IMR-90 (cell line): Measurements from ENCODE around the gene FAM78B. TPM values are rescaled to one million over a fixed set of nuclear protein-coding genes. Genes with fewer than 3 reads are reported as not detected.

Experiments
- ATAC-seq: fragments of 200-7000 bp; cut with Tn5 transposase; 2 replicates; pipeline ENCODE4 v1.9.1; 2020; ENCODE audit warnings: low read depth, mild to moderate bottlenecking, moderate library complexity
- BruUV-seq: library from RNA; stranded (reverse); fragments of 400-500 nt; replicated peaks from 2 replicates; lab custom pipeline; 2021; lab: Mats Ljungman, UMichigan
- CTCF ChIA-PET: fragments of 300-600 bp; formaldehyde crosslinking; extraction: SDS; loops from one replicate; lab custom pipeline; 2021; ENCODE audit warnings: antibody characterized with exemption; lab: Yijun Ruan, JAX
- POLR2A ChIA-PET: fragments of 300-600 bp; sonication (Branson Sonifier 250); formaldehyde crosslinking; loops from one replicate; lab custom pipeline; 2022; ENCODE audit warnings: antibody characterized with exemption; ENCODE audit not compliant: unreplicated experiment; lab: Charles Lee
- DNase-seq: peaks from one replicate; pipeline ENCODE4 v3.0.0; 2013
- H2AFZ ChIP-seq: replicated peaks from 2 replicates; pipeline ENCODE3; 2013; ENCODE audit warnings: low read length, mild to moderate bottlenecking; ENCODE audit not compliant: poor library complexity
- H2AK5ac ChIP-seq: 2 replicates; pipeline ENCODE4 v1.6.1; 2013; ENCODE audit warnings: low read depth, low read length, inconsistent platforms
- H2AK9ac ChIP-seq: replicated peaks from 2 replicates; pipeline ENCODE3; 2013; ENCODE audit warnings: mild to moderate bottlenecking, low read depth, low read length, moderate library complexity; ENCODE audit not compliant: poor library complexity
- H2BK120ac ChIP-seq: 2 replicates; pipeline ENCODE4 v1.6.1; 2013; ENCODE audit warnings: low read depth, low read length, inconsistent platforms
- H2BK15ac ChIP-seq: 3 replicates; pipeline ENCODE4 v1.6.1; 2013; ENCODE audit warnings: low read depth, low read length, inconsistent platforms
- H2BK20ac ChIP-seq: 2 replicates; pipeline ENCODE4 v1.6.1; 2013; ENCODE audit warnings: low read depth, mild to moderate bottlenecking, inconsistent platforms, low read length, moderate library complexity
- H2BK5ac ChIP-seq: 2 replicates; pipeline ENCODE4 v1.6.1; 2013; ENCODE audit warnings: mild to moderate bottlenecking, low read depth, low read length, inconsistent platforms; ENCODE audit not compliant: poor library complexity, severe bottlenecking
- H3K14ac ChIP-seq: replicated peaks from 2 replicates; pipeline ENCODE4 v1.6.1; 2013; ENCODE audit warnings: low read depth, low read length, inconsistent platforms
- H3K18ac ChIP-seq: 2 replicates; pipeline ENCODE4 v1.6.1; 2013; ENCODE audit warnings: low read depth, low read length, control low read depth
- H3K23ac ChIP-seq: 2 replicates; pipeline ENCODE4 v1.6.1; 2013; ENCODE audit warnings: low read depth, low read length, inconsistent platforms
- H3K27ac ChIP-seq: 2 replicates; pipeline ENCODE4 v1.5.1; 2013; ENCODE audit warnings: mild to moderate bottlenecking, control low read depth, low read length; ENCODE audit not compliant: insufficient read depth
- H3K27me3 ChIP-seq: 2 replicates; pipeline ENCODE4 v1.6.1; 2013; ENCODE audit warnings: low read length; ENCODE audit not compliant: control insufficient read depth, insufficient read depth
- H3K36me3 ChIP-seq: 2 replicates; pipeline ENCODE4 v1.6.1; 2013; ENCODE audit warnings: low read length, mixed read lengths; ENCODE audit not compliant: control insufficient read depth, insufficient read depth
- H3K4ac ChIP-seq: 2 replicates; pipeline ENCODE4 v1.6.1; 2013; ENCODE audit warnings: low read depth, low read length, inconsistent platforms
- H3K4me1 ChIP-seq: 2 replicates; pipeline ENCODE4 v1.6.1; 2013; ENCODE audit warnings: low read length, mixed read lengths; ENCODE audit not compliant: control insufficient read depth, insufficient read depth
- H3K4me2 ChIP-seq: 2 replicates; pipeline ENCODE4 v1.6.1; 2013; ENCODE audit warnings: low read depth, mild to moderate bottlenecking, control low read depth, low read length, moderate library complexity
- H3K4me3 ChIP-seq: 2 replicates; pipeline ENCODE4 v1.5.1; 2013; ENCODE audit warnings: low read depth, mild to moderate bottlenecking, control low read depth, low read length, moderate library complexity; ENCODE audit not compliant: insufficient read depth
- H3K56ac ChIP-seq: 2 replicates; pipeline ENCODE4 v1.6.1; 2013; ENCODE audit warnings: low read length, inconsistent platforms; ENCODE audit not compliant: insufficient read depth; ENCODE audit errors: extremely low read depth
- H3K79me1 ChIP-seq, 2 experiments: 2 replicates each; pipeline ENCODE4 v1.6.1; 2013; ENCODE audit warnings: low read length in 2 of 2, inconsistent platforms in 1 of 2, low read depth in 1 of 2
- H3K9ac ChIP-seq: 2 replicates; pipeline ENCODE4 v1.6.1; 2013; ENCODE audit warnings: low read depth, low read length, control low read depth
- H3K9me1 ChIP-seq: 2 replicates; pipeline ENCODE4 v1.6.1; 2013; ENCODE audit warnings: low read length, inconsistent platforms; ENCODE audit not compliant: insufficient read depth
- H3K9me3 ChIP-seq: 2 replicates; pipeline ENCODE4 v1.6.1; 2013; ENCODE audit warnings: low read length; ENCODE audit not compliant: control insufficient read depth, insufficient read depth
- H4K20me1 ChIP-seq: 2 replicates; pipeline ENCODE4 v1.6.1; 2013; ENCODE audit warnings: low read length, inconsistent platforms; ENCODE audit not compliant: insufficient read depth
- H4K5ac ChIP-seq: 2 replicates; pipeline ENCODE4 v1.6.1; 2013; ENCODE audit warnings: mild to moderate bottlenecking, low read depth, low read length, control low read depth
- H4K8ac ChIP-seq, 2 experiments: 2 replicates each; pipeline ENCODE4 v1.6.1; 2013; ENCODE audit warnings: low read depth in 2 of 2, low read length in 2 of 2, control low read depth in 1 of 2, inconsistent platforms in 1 of 2
- H4K91ac ChIP-seq: 2 replicates; pipeline ENCODE4 v1.6.1; 2013; ENCODE audit warnings: low read depth, low read length, inconsistent platforms; ENCODE audit not compliant: insufficient read depth
- CEBPB ChIP-seq: IDR thresholded peaks from 2 replicates; pipeline ENCODE4 v1.6.1; 2012; ENCODE audit warnings: low read depth, low read length, improper control_type of control experiment
- CHD1 ChIP-seq: IDR thresholded peaks from 2 replicates; pipeline ENCODE4 v1.6.1; 2012; ENCODE audit warnings: low read depth, low read length, improper control_type of control experiment
- FOS ChIP-seq: fragments of 150-350 bp; IDR thresholded peaks from 2 replicates; pipeline ENCODE4 v1.6.1; 2016; ENCODE audit warnings: low read depth, low read length
- NFE2L2 ChIP-seq: fragments of 150-350 bp; IDR thresholded peaks from 2 replicates; pipeline ENCODE4 v1.6.1; 2016; ENCODE audit warnings: low read depth, mild to moderate bottlenecking, low read length
- RFX5 ChIP-seq: IDR thresholded peaks from 2 replicates; pipeline ENCODE4 v1.8.0; 2012; ENCODE audit warnings: low read depth, mild to moderate bottlenecking, low read length, moderate library complexity
- WGBS, 2 experiments: methylation state at CpG; one replicate each; pipeline versions ENCODE4 v1.1.5 to v1.1.7; 2013; ENCODE audit warnings: missing lambda C conversion rate in 2 of 2; ENCODE audit not compliant: insufficient read length in 1 of 2; ENCODE audit errors: extremely low coverage in 2 of 2; 5-methylcytosine and 5-hydroxymethylcytosine counted together
- dilution Hi-C: fragments of 300-500 bp; cut with HindIII; formaldehyde crosslinking; loops from one replicate; pipeline ENCODE4 v1.14.3; 2018; ENCODE audit warnings: low sequenced_read_pairs; ENCODE audit not compliant: unreplicated experiment
- in situ Hi-C: fragments of 300-500 bp; cut with MboI; formaldehyde crosslinking; loops from 3 replicates; pipeline ENCODE4 v1.14.3; 2019; ENCODE audit warnings: low sequenced_read_pairs, inconsistent platforms, mixed read lengths
- intact Hi-C: fragments of 100-400 bp; cut with micrococcal nuclease; formaldehyde crosslinking; loops from 2 replicates; pipeline ENCODE4 v1.10.0; 2022
- polyA plus RNA-seq, 3 experiments: library from polyadenylated mRNA; depleted of rRNA; stranded (reverse); fragments of >200 nt; gene quantifications; 2 replicates each; pipeline ENCODE4 v1.2.3, GENCODE V29; 2012; ENCODE audit warnings: low replicate concordance in 1 of 3
- total RNA-seq: library from RNA; depleted of rRNA; stranded (reverse); fragments of >200 nt; gene quantifications from 2 replicates; pipeline ENCODE4 v1.2.3, GENCODE V29; 2012

FAM78B gene
- total and polyA plus RNA-seq, 2 of the 4 experiments (the other 2 are of a cell fraction): under 0.01 to 0.12 TPM

- H2AK9ac ChIP-seq: no peak overlapping the region
- TF ChIP-seq NFE2L2 (no peak), CHD1 (no peak), FOS (no peak), CEBPB (no peak), RFX5 (no peak)
- H2BK5ac ChIP-seq: no peak overlapping the region
- no TSS peak for BruUV-seq
- no peak overlapping the region for H3K9ac ChIP-seq
- H4K5ac ChIP-seq: no peak overlapping the region
- ATAC-seq: no peak
- H3K9me1 ChIP-seq: no peaks in the 10 kb centered on the region
- H3K27ac ChIP-seq: no peak overlapping the region
- peaks cover 6% of the 10 kb centered on the region; the same call in 1 of the 2 replicates for H3K9me3 ChIP-seq
- H4K8ac ChIP-seq: no peak overlapping the region
- no peak overlapping the region for H2BK15ac ChIP-seq
- H3K23ac ChIP-seq: no peak overlapping the region
- H3K4me1 ChIP-seq: no peaks in the 10 kb centered on the region
- H3K4me3 ChIP-seq: no peak overlapping the region
- H2AK5ac ChIP-seq: no peak overlapping the region
- dilution Hi-C loops: no loop called here
- no peak overlapping the region for H2AFZ ChIP-seq
- no peaks in the 10 kb centered on the region for H3K79me1 ChIP-seq
- ChIA-PET POLR2A (no interaction called here), CTCF (no interaction called here)
- H2BK120ac ChIP-seq: no peak overlapping the region
- no peak overlapping the region for H3K14ac ChIP-seq
- WGBS, 2 experiments: 50% methylated on average over 1 of the region's 4 CpGs; no CpG with 5 or more reads in 1 of the 2 experiments
- no peak overlapping the region for H4K91ac ChIP-seq
- intact Hi-C loops: no loop called here
- no peaks in the 10 kb centered on the region for H3K36me3 ChIP-seq
- DNase-seq: no peak
- H3K4me2 ChIP-seq: no peak overlapping the region
- H3K56ac ChIP-seq: no peak overlapping the region
- no peak overlapping the region for H2BK20ac ChIP-seq
- in situ Hi-C loops: no loop called here
- H4K20me1 ChIP-seq: no peaks in the 10 kb centered on the region
- H3K18ac ChIP-seq: no peak overlapping the region
- H3K27me3 ChIP-seq: no peaks in the 10 kb centered on the region
- no peak overlapping the region for H3K4ac ChIP-seq
Measured at GRCh38 chr1:166190400-166190799, 23.6 kb upstream of the FAM78B start.
